GM19351 (cell line): ENCODE results near the gene TOPORS.

Experiments
- ATAC-seq: cut with Tn5 transposase; IDR thresholded peaks from one replicate; pipeline ENCODE4 v1.9.1; 2021; ENCODE audit warnings: mild to moderate bottlenecking, moderate library complexity; ENCODE audit not compliant: unreplicated experiment

Gene TOPORS

GRCh38 chr9:32516241-32516640, 36.1 kb downstream of the TOPORS start:
- no peak for ATAC-seq

- ATAC-seq, result no peak
Observed at GRCh38 chr9:32508728-32509127, 43.7 kb downstream of the TOPORS start.

GRCh38 chr9:32503008-32503407, 49.4 kb downstream of the TOPORS start:
- no peak for ATAC-seq

GRCh38 chr9:32502464-32502863, 49.9 kb downstream of the TOPORS start:
- no peak for ATAC-seq

GRCh38 chr9:32501868-32502267, 50.5 kb downstream of the TOPORS start:
- no peak for ATAC-seq

GRCh38 chr9:32500768-32501167, 51.6 kb downstream of the TOPORS start:
- ATAC-seq, result no peak

GRCh38 chr9:32497921-32498320, 54.5 kb downstream of the TOPORS start:
- ATAC-seq, result no peak

GRCh38 chr9:32490601-32491000, 61.8 kb downstream of the TOPORS start:
- ATAC-seq, result no peak
